ENCODE results near the gene PCBP3.

DNA sequence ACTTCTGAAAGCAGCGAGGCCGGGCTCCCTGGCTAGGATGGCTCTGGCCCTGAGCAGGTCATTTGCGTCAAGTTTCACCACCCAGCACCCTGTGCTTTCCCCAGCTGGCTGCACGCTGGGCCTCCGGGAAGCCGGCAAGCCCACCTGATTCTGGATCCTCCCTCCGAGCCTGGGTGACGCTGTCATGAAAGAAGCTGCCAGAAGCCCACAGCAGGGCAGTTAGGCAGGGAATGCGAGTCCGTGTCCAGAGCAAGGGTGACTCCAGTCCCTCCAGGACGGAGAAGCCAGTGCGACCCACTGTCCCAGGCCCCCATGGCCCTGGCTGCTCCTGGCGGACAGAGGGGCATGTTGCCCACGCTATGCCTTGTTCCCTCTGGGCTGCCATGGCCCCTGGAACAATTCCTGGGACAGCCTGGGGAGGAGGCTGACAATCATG is 44.4 kb upstream of the PCBP3 start:
- TF ChIP-seq, protein P1, sequence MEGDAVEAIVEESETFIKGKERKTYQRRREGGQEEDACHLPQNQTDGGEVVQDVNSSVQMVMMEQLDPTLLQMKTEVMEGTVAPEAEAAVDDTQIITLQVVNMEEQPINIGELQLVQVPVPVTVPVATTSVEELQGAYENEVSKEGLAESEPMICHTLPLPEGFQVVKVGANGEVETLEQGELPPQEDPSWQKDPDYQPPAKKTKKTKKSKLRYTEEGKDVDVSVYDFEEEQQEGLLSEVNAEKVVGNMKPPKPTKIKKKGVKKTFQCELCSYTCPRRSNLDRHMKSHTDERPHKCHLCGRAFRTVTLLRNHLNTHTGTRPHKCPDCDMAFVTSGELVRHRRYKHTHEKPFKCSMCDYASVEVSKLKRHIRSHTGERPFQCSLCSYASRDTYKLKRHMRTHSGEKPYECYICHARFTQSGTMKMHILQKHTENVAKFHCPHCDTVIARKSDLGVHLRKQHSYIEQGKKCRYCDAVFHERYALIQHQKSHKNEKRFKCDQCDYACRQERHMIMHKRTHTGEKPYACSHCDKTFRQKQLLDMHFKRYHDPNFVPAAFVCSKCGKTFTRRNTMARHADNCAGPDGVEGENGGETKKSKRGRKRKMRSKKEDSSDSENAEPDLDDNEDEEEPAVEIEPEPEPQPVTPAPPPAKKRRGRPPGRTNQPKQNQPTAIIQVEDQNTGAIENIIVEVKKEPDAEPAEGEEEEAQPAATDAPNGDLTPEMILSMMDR (conservative IDR thresholded peaks at IDR 0.05): no peak
- no peak for TF ChIP-seq EZH2 (IDR thresholded peaks at IDR 0.05; ENCODE audit: low read depth)
